Activated naive CD4-positive, alpha-beta T cell (primary cell): Measurements from ENCODE around the gene SRBD1.

Experiments
- DNase-seq, 4 experiments: peaks; one replicate each; lab custom pipeline; 2025; lab: John Stamatoyannopoulos, UW

Gene SRBD1

DNA sequence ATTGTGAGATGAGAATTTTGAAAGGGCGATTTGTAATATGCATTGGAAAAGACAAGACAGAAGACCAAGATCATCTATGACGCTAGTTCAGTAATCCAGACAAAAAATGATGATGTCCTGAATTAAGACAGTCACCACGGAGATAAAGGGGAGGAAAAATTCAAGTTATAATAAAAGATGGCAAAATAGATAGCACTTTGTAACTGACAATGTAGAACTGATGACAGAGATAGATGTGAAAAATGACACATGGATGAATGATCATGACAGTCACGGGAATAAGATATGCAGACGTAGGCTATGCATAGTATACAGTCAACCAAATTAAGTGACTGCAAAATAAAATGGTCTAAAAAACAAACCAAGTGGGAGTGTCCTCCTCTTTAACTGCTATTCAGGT lies 59.2 kb downstream of the SRBD1 start:
- no peak for DNase-seq

DNA sequence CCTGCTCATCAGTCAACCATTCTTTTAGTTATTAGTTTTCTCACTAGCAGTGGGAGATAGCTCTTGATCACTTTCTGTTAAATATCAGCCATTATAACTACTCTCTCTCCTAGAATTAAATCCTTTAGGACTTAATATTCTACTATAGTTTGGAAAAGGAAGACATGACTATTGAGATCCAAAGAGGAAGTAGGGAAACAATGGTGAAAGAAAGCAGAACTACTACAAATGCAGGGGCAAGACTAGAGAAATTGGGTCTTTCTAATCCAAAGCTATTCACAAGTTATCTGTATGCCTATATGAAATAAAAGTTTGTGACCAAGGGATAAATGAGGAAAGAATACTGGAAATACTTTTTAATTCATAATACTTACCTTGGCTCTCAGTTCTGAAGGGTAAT lies 65.1 kb downstream of the SRBD1 start:
- DNase-seq: no peak

DNA sequence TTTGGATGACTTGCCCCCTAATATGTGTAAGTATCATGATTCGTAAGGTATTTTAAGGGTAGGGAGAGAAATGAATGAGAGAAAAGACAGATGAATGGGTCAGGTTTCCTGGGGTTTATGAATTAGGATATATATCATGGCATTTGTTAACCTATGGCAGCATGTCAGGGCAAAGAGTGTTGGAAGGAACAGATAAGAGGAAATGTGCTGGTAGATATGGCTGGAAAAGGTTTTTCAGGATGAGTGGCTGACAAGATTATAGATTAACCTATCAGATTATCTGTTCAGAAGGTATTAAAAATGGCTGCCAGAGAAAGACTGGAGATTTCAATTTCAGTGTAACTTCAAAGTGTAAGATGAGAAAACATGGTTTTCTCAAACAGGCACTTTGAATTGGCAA lies 67.8 kb downstream of the SRBD1 start:
- DNase-seq: no peak

DNA sequence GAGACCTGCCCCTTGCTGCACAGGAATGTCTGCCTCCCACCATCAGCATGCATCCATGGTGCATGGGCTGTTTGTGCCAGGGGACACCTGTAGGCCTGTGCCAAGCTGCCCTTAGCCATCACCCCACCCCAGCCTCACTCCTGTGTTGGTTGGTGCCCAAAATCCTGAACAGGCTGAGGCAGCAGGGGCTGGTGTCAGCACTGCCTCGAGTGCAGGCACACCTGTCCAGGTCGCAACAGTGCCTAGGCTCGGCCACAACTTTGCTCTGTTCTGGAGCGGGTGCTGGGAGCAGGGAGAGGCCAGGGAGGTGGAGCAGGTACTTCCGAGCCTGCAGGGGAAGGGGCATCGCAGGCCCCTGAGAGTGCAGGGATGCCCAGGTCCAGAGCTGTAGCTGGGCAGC lies 69.1 kb downstream of the SRBD1 start:
- DNase-seq: no peak

DNA sequence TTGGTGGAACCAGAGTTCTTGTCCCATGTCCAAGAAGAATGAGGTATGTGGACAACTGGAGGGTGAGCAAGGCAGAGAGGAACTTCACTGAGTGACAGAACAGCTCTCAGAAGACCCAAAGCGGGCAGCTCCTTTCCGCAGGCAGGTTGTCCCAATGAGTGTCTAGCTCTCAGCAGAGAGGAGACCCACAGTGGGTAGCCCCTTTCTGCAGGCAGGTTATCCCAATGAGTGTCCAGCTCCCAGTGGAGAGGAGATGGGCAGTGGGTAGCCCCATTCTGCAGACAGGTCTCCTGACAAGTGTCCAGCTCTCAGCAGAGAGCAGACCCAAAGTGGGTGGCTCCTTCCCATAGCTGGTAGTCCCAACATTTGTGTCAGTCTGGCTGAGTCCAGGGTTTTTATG lies 69.6 kb downstream of the SRBD1 start:
- DNase-seq: no peak

DNA sequence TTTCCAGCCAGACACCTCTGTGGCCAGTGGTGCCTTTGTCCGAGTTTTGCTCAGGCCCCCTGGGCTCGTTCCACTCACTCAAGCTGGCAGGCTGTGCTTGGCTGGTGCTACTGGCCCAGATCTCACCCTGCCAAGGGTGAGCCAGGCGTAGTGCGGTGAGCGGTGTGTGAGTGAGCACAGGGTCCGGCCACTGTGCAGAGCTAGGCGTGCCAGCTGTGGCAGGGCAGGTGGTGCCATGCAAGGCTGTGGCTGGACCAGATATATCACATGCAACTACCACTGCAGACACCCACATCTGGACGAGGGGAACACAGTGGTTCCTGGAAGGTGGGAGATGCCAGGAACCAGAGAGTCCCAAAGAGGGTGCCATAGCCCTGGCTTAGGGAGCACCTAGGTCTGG lies 70.1 kb downstream of the SRBD1 start:
- no peak for DNase-seq

DNA sequence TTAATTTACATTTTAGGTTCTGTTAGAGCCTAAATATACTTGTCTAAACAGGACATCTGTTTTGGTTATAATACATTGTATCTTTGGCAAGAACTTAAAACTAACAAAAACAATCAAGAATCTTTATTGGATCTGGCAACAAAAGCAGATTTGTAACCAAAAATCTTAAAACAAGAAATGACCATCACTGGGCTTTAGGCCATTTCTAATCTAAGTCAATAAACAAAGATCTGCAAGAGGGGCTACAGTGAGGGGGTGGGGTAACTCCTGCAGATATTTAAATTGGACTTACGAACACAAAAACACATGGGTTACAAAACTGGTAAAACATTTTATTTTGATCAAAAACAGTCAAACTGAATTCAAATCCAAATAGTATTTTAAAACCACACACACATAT lies 77.3 kb downstream of the SRBD1 start:
- DNase-seq: no peak

DNA sequence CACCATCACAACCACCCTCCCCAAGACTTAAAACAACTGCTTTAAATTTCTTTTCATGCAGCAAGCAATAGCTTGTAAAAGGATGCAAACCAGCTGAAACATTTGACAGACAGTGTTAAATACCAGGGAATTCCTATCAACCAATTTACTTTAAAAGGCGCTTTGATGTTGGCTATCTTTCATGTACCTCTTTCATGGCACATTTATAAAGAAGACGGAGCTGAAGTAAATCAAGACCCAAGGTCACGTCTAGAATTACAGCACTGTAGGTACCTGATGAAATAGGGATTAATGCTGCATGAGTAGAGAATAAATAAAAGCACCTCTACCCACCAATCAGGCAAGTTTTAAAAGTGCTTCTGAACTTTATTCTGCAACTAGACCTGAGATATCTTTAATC lies 78.9 kb downstream of the SRBD1 start:
- no peak for DNase-seq

DNA sequence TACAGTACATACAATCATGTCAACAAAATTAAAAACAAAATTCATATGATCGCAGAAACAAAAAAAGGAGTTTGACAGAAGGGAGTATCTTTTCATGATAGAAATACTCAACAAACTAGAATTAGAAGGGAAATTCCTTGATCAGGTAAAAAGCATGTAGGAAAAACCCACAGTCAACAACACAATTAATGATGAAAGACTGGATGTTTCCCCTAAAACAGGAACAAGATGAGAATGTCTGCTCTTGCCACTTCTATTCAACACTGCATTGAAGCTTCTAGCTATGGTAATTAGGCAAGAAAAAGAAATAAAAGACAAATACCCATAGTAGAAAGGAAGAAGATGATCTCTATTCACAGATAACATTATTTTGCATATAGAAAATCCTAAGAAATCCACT lies 87.1 kb downstream of the SRBD1 start:
- DNase-seq: no peak

DNA sequence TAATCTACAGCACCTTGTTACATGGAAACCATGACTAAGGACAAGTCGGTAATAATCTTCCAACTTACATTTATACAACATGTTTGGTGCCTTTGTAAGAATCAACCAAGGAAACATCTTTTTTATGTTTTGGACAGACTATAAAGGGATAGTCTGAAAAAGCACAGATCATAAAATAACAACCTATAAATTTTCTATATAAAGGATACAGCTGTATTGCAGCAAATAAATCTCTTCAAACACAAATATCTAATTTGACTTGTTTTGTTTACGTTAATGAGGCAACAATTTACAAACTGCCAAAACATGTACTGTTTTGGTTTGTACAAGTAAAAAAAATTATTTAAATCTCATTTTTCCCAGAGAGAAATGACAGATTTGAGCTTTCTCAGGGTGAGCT lies 92.5 kb downstream of the SRBD1 start:
- DNase-seq: no peak

DNA sequence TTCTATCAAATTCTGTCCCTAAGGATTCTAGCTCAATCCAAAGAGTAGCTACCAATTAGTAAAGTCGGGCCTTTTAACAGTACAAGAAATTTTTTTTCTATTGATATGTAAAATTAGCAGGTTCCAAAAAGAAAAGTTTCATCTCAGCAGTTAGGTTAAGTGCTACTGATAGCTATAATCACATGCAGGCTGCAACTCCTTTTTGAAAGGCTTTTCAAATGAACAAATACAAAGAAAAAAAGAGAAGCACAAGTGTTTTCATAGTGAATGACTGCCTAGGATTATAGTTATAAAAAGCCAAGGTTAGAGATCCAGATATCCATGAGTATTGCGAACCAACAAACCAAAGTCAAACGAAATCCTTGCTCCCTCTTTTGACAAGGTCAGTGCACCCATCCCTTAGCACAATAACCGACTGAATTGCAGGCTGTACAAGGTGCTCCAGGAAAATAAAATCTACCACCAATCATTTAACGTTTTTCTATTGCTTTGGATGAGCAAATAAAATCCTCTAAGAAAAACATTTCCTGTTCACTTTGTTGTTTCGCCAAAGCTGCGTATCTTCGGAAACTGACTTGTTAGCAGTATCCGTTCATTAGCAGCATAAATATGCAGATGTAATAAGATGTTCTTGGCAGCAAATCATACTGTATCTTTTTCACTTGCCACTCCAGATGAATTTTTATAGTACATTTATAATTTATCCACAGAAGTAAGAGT lies 100.2 kb downstream of the SRBD1 start:
- no peak for DNase-seq

DNA sequence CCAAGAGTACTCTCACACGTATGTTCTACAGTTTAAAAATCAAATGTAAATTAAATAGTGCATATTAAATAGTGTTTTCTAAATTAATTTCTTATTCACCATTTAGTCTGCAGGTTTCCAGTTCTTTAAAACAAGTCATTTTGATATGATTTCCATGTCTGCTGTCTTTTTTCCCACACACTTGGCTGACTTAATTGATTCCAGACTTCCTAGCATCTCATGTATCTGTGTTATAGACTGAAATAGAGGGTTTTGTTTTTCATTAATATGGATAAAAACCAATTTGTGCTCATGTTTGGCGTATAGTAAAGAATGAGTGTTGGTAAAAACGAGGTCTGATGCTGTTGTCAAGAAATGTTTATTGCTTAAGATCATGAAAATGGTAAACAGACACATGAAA lies 104.3 kb downstream of the SRBD1 start:
- no peak for DNase-seq

DNA sequence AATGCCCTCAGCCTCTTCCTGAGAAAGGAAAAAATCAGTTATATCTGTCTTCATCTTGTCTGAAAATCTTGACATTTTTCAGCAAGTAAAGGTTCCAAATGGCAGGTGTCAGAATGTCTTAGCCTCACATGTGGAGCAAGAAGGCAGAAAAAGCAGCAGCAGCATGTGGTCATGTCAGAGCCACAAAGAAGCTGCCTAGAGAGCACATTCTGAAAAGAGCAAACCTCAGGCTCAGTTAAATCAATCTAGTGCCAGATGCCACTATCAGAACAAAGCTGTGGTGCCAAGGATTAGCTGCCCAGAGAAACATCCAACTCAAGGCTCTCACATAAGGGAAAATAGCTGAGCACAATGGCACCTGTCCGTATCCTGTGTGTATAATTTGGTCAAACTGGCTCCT lies 105.9 kb downstream of the SRBD1 start:
- DNase-seq: no peak

DNA sequence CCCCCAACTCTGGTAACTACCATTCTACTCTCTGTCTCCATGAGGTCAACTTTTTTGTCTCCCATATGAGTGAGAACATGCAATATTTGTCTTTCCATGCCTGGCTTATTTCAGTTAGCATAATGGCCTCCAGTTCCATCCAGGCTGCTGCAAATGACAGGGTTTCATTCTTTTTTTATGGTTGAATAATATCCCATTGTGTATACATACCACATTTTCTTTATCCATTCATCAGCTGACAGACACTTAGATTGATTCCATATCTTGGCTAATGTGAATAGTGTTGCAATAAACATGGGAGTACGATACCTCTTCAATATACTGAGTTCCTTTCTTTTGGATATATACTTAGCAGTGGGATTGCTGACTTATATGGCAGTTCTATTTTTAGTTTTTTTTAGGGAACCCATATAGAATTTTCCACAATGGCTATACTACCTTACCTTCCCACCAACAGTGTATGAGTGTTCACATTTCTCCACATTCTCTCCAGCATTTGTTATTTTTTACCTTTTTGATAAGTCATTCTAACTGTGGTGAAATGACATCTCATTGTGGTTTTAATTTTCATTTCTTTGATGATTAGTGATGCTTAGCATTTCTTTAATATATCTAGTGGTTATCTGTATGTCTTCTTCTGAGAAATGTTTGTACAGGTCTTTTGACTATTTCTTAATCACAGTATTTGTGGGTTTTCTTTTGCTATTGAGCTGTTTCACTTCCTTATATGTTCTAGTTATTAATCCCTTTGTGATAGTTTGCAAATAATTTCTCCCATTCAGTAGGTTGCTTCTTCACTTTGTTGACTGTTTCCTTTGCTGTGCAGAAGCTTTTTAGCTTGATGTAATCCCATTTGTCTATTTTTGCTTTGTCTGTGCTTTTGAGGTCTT lies 112.2 kb downstream of the SRBD1 start:
- no peak for DNase-seq

DNA sequence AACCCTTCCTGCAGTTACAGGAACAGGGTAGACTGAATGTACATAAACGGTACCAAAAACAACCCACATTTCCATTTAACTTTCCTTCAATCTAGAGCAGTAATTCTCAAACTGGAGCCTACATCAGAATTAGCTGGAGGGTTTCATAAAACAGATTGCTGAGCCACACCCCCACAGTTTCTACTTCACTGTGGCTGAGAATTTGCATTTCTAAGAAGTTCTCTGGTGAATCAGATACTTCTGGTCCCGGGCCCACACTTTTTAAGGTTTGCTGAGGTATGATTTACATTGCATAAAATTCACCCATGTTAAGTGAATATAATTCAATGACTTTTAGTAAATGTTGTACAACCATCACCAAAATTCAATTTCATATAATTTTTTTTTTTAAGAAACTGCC lies 113.7 kb downstream of the SRBD1 start:
- DNase-seq: no peak

DNA sequence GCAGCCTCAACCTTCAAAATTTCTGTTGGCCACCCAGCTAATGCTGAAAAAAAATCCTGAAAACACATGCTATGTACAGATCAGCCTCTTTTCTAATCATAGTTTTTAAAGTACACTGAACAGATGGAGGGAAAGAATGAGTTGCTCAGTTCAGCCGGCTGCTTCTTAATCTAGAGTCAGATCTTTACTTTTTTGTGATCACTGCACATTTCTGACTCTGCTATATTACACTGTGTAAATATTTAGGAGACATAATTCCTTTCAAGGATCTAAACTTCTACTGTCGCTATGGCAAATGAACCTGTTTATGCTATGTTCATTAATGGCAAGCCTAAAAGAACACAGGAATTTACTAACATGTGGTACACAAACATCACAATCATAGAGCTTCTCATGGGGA lies 114.2 kb downstream of the SRBD1 start:
- DNase-seq: no peak

DNA sequence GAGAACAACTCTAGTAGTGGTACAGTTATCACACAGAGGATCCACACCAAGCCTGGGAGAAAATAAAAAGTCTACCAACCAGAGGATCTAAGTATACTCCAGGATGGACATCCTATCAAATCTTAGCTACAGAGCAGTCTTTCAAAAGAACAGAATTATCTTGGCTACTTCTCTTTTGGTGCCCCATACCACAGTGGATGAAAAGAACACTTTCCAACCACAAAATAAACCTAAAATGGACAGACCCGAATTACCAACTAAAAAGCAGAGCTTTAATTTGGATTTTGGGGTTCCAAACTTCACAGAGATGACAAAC lies 116.1 kb downstream of the SRBD1 start:
- DNase-seq: no peak

DNA sequence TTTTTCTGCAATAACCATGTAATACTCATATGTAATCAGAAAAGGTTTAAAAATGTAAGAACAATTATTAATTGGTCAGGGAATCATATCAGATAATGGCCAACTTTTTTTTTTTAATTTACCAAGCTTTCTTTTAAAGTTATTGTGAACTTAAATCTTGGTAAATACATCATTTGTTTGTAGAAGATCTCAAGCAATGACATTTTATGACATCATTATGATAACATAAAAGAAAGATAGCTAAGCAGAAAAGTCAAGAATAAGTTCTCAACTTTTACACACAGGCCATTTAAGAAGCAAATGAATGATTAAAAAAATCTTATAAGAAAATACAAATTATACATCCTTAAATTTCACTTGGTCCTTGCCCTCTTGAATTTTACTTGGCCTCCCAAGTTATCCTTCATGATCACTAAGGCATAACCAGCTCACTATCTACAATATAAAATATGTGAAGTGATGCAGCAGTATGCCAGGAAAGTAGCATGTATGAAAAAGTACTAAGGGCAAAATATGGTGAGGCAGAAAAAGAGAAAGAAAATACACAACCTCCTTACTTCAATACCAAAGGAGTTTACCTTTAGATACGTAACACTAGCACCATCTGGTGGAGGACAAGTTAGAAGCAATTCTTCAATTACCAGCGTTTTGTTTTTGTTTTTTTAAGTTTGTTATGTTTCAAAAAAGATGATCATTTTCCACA lies 116.6 kb downstream of the SRBD1 start:
- no peak for DNase-seq

DNA sequence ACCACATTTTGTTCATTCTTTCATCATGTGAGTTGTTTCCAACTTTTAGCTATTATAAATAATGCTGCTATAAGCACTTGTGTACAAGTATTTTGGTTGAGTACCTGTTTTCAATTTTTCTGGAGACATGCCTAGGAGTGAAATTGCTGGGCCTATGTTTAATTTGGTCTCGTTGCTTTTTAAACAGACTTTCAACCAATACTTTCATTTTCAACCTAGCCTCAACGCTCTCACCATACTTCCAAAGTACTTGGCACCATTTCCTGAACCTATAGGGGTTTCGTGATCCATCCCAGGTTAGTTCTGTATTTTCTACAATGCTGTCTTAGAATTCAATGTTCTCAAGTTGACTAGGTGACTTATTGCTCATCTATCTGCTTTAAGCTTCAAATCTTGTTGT lies 126.1 kb downstream of the SRBD1 start:
- DNase-seq: no peak

DNA sequence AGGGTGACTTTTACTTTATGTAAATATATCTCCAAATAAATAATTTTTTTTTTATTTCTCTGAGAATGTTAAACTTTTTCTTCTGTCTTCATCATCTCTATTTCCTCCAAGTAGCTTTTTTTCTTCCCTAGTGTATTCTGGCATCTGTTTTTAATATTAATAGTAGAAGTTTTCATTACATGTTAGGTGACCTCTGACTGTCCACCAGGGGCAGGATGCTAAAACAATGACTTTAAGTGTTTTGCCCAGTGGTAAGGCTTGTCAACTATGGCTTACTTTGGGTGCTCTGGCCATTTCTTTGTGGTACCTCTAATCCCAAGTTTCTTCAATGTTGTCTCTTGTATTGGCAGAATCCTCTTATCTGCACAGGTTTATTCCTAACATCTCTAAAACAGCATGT lies 127.1 kb downstream of the SRBD1 start:
- no peak for DNase-seq

DNA sequence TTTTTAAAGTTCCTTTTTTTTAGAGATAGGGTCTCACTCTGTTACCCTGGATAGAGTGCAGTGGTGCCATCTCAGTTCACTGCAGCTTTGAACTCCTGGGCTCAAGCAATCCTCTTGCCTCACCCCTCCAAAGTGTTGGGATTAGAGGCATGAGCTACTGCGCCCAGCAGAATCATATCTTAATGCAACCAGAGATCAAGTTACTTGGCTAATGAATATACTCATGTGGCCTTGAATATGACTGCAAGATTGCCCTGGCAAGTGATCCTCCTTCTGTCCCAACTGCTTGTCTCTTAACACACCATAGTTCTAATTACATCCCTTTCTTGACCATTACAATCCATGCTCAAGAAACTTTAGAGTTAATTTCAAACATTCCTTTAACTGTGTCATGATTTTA lies 133.5 kb downstream of the SRBD1 start:
- DNase-seq: no peak

DNA sequence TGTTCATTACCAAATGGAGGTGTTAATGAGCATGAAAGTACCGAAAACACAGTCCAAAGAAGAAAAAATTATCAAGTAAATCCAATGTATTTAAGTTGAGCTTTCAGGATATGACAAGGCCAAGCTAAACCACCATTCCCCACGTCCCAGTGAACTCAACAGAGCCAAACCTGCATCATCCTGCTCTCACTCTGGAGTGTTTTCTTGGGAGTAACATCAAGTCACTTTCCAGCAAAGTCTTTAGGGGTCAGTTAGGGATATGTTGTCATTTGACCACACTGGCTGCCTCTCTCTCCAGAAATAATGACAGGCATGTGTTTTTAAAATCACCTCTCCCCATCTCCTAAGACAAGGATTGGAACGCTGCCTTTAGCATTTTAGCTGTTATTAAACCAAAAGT lies 140.5 kb downstream of the SRBD1 start:
- DNase-seq: no peak
